BLaER1 treated with 17β-estradiol and CSF1 and Interleukin-3, amounts not matched to agents 10 nM and 100 nM (cell line): ENCODE results near the gene DCAKD.
A peak's percentile ranks its signal among the peaks of the same experiment; 100 is the strongest.

Experiments used
- H3K27ac ChIP-seq, 11 experiments: shearing (Covaris generic); formaldehyde crosslinking; 2 replicates each; pipeline ENCODE4 v1.8.1; 2022
- H3K27me3 ChIP-seq, 11 experiments: shearing (Covaris generic); formaldehyde crosslinking; 2 replicates each; pipeline ENCODE4 v1.8.1; 2022
- H3K36me3 ChIP-seq, 11 experiments: shearing (Covaris generic); formaldehyde crosslinking; 2 replicates each; pipeline ENCODE4 v1.8.1; 2022
- H3K4me1 ChIP-seq, 10 experiments: shearing (Covaris generic); formaldehyde crosslinking; 2 replicates each; pipeline ENCODE4 v1.8.1; 2022
- H3K4me2 ChIP-seq, 11 experiments: shearing (Covaris generic); formaldehyde crosslinking; 2 replicates each; pipeline ENCODE4 v1.8.1; 2022
- H3K4me3 ChIP-seq, 10 experiments: shearing (Covaris generic); formaldehyde crosslinking; 2 replicates each; pipeline ENCODE4 v1.8.1; 2022
- H3K9ac ChIP-seq, 11 experiments: shearing (Covaris generic); formaldehyde crosslinking; 2 replicates each; pipeline ENCODE4 v1.8.1; 2022
- H3K9me3 ChIP-seq, 11 experiments: shearing (Covaris generic); formaldehyde crosslinking; replicated peaks in 1 of 11; 2 replicates each; pipeline ENCODE4 v1.8.1; 2022
- H4K20me1 ChIP-seq, 11 experiments: shearing (Covaris generic); formaldehyde crosslinking; 2 replicates each; pipeline ENCODE4 v1.8.1; 2022
- Cebpa-rat ChIP-seq, 11 experiments: shearing (Covaris generic); IDR thresholded peaks; 2 replicates each; pipeline ENCODE4 v1.8.1; 2022

Gene DCAKD

GRCh38 chr17:45020354-45021138, 30.9 kb downstream of the DCAKD start:
- Histone ChIP-seq H3K9ac (0 out of 22 replicates have a peak overlapping the region, but pooled peaks of 1 of the 11 experiments have one; percentile 71), H3K9me3 (no peaks in the 10 kb centered on the region), H3K27me3 (peaks cover 50 to 61% (median 55%) of the 10 kb centered on the region in 11 experiments), H4K20me1 (peaks cover 0 to 78% (median 56%) of the 10 kb centered on the region in 11 experiments; a peak in 19 of 22 replicates), H3K4me2 (peak overlapping the region in 4 of 11 experiments; percentile 71 to 95 (median 88); a peak in 2 of 22 replicates), H3K36me3 (peaks cover 5 to 29% (median 14%) of the 10 kb centered on the region in 11 experiments; a peak in 18 of 22 replicates), H3K4me1 (peaks cover 22 to 36% (median 28%) of the 10 kb centered on the region in 10 experiments; a peak in 19 of 20 replicates), H3K4me3 (peak overlapping the region in 1 of 10 experiments; percentile 63; a peak in 1 of 20 replicates), H3K27ac (no peak overlapping the region)
- TF ChIP-seq Cebpa-rat (IDR thresholded peaks at IDR 0.05): no peak

GRCh38 chr17:45018848-45019711, 32.4 kb downstream of the DCAKD start:
- peak overlapping the region; percentile 39 to 74 (median 63) for H3K9ac ChIP-seq
- peaks cover 0 to 64% (median 55%) of the 10 kb centered on the region in 11 experiments; a peak in 19 of 22 replicates for H4K20me1 ChIP-seq
- H3K27ac ChIP-seq: peak overlapping the region in 2 of 11 experiments; percentile 38 to 39; a peak in 4 of 22 replicates
- peaks cover 50 to 61% (median 55%) of the 10 kb centered on the region in 11 experiments for H3K27me3 ChIP-seq
- peaks cover 22 to 36% (median 28%) of the 10 kb centered on the region in 10 experiments; a peak in 19 of 20 replicates for H3K4me1 ChIP-seq
- H3K36me3 ChIP-seq: peaks cover 0 to 15% (median 5%) of the 10 kb centered on the region in 11 experiments; a peak in 12 of 22 replicates
- H3K4me2 ChIP-seq: peak overlapping the region; percentile 90 to 98 (median 95)
- peak overlapping the region; percentile 50 to 72 (median 64) for H3K4me3 ChIP-seq
- no peaks in the 10 kb centered on the region for H3K9me3 ChIP-seq
- no peak for TF ChIP-seq Cebpa-rat (IDR thresholded peaks at IDR 0.05)

GRCh38 chr17:45018514-45018847, 33.0 kb downstream of the DCAKD start:
- no peak overlapping the region; a peak in 1 of 22 replicates for H3K27ac ChIP-seq
- no peak for TF ChIP-seq Cebpa-rat (IDR thresholded peaks at IDR 0.05)
- H3K36me3 ChIP-seq: peaks cover 0 to 9% (median 0%) of the 10 kb centered on the region in 11 experiments; a peak in 5 of 22 replicates
- peak overlapping the region; percentile 50 to 72 (median 64) for H3K4me3 ChIP-seq
- H3K9me3 ChIP-seq: no peaks in the 10 kb centered on the region
- H3K27me3 ChIP-seq: peaks cover 50 to 61% (median 55%) of the 10 kb centered on the region in 11 experiments
- peak overlapping the region; percentile 90 to 98 (median 95) for H3K4me2 ChIP-seq
- peak overlapping the region in 10 of 11 experiments; percentile 39 to 74 (median 64); a peak in 18 of 22 replicates for H3K9ac ChIP-seq
- peaks cover 22 to 36% (median 28%) of the 10 kb centered on the region in 10 experiments; a peak in 19 of 20 replicates for H3K4me1 ChIP-seq
- H4K20me1 ChIP-seq: peaks cover 0 to 58% (median 52%) of the 10 kb centered on the region in 11 experiments; a peak in 19 of 22 replicates

GRCh38 chr17:45016823-45017222, 34.6 kb downstream of the DCAKD start:
- Histone ChIP-seq H3K9me3 (no peaks in the 10 kb centered on the region), H3K27ac (no peak overlapping the region), H3K36me3 (no peaks in the 10 kb centered on the region), H3K27me3 (peaks cover 44 to 52% (median 48%) of the 10 kb centered on the region in 11 experiments), H3K9ac (no peak overlapping the region), H3K4me1 (peaks cover 22 to 33% (median 26%) of the 10 kb centered on the region in 10 experiments; a peak in 19 of 20 replicates), H4K20me1 (peaks cover 0 to 42% (median 36%) of the 10 kb centered on the region in 11 experiments; a peak in 19 of 22 replicates), H3K4me2 (no peak overlapping the region), H3K4me3 (no peak overlapping the region)
- no peak for TF ChIP-seq Cebpa-rat (IDR thresholded peaks at IDR 0.05)

- H3K9me3 ChIP-seq: no peaks in the 10 kb centered on the region
- H3K27me3 ChIP-seq: peaks cover 38 to 46% (median 42%) of the 10 kb centered on the region in 11 experiments
- no peak overlapping the region for H3K27ac ChIP-seq
- no peak for TF ChIP-seq Cebpa-rat (IDR thresholded peaks at IDR 0.05)
- no peak overlapping the region for H3K4me3 ChIP-seq
- H3K4me1 ChIP-seq: peaks cover 16 to 27% (median 21%) of the 10 kb centered on the region in 10 experiments; a peak in 19 of 20 replicates
- H4K20me1 ChIP-seq: peaks cover 0 to 36% (median 30%) of the 10 kb centered on the region in 11 experiments; a peak in 19 of 22 replicates
- no peak overlapping the region for H3K9ac ChIP-seq
- H3K4me2 ChIP-seq: no peak overlapping the region
- no peaks in the 10 kb centered on the region for H3K36me3 ChIP-seq
Measured at GRCh38 chr17:45016237-45016636, 35.2 kb downstream of the DCAKD start.

- no peaks in the 10 kb centered on the region for H3K36me3 ChIP-seq
- H3K9ac ChIP-seq: no peak overlapping the region
- H3K9me3 ChIP-seq: no peaks in the 10 kb centered on the region
- peaks cover 0 to 8% (median 6%) of the 10 kb centered on the region in 11 experiments; a peak in 12 of 22 replicates for H4K20me1 ChIP-seq
- no peak overlapping the region for H3K4me2 ChIP-seq
- peaks cover 0 to 11% (median 2%) of the 10 kb centered on the region in 10 experiments; a peak in 12 of 20 replicates for H3K4me1 ChIP-seq
- no peak for TF ChIP-seq Cebpa-rat (IDR thresholded peaks at IDR 0.05)
- H3K27ac ChIP-seq: no peak overlapping the region
- no peak overlapping the region for H3K4me3 ChIP-seq
- H3K27me3 ChIP-seq: peaks cover 9 to 16% (median 13%) of the 10 kb centered on the region in 11 experiments
Measured at GRCh38 chr17:45013021-45013997, 38.1 kb downstream of the DCAKD start.

GRCh38 chr17:45011767-45012166, 39.7 kb downstream of the DCAKD start:
- Histone ChIP-seq H3K4me2 (no peak overlapping the region), H3K27me3 (peaks cover 0 to 1% (median 0%) of the 10 kb centered on the region in 11 experiments; a peak in 3 of 22 replicates), H3K36me3 (no peaks in the 10 kb centered on the region), H3K27ac (no peak overlapping the region), H3K4me1 (peaks cover 0 to 16% (median 4%) of the 10 kb centered on the region in 10 experiments; a peak in 9 of 20 replicates), H3K4me3 (no peak overlapping the region), H3K9me3 (no peaks in the 10 kb centered on the region), H3K9ac (no peak overlapping the region), H4K20me1 (0 out of 22 replicates have a peak, but pooled peaks cover 0 to 5% (median 0%) of the 10 kb centered on the region in 11 experiments)
- TF ChIP-seq Cebpa-rat (IDR thresholded peaks at IDR 0.05): no peak
